Iris pigment epithelial cell (primary cell): ENCODE measurements around the gene SNRPA1.

Experiments used
- DNase-seq: peaks from one replicate; pipeline ENCODE4 v3.0.0-alpha.2; 2011; ENCODE audit warnings: low read depth

Gene SNRPA1

DNA sequence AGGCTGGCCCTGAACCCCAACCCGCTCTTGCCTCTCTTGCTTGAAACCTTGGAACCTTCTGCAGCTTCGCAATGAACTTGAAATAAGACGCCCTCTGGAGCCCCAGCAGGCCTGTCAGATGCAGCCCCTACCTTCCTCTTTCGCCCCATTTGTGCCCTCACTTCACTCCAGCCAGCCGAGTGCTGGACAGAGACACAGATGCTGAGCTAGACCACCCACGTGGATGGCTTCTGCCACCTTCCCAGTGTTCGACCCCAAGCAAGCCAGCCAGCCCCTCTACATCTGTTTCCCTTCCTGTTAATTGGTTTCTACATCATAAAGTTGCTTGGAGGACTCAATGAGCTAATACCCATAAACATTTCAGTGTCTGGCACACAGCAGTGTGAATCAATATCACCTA lies 23.8 kb upstream of the SNRPA1 start:
- no peak for DNase-seq

DNA sequence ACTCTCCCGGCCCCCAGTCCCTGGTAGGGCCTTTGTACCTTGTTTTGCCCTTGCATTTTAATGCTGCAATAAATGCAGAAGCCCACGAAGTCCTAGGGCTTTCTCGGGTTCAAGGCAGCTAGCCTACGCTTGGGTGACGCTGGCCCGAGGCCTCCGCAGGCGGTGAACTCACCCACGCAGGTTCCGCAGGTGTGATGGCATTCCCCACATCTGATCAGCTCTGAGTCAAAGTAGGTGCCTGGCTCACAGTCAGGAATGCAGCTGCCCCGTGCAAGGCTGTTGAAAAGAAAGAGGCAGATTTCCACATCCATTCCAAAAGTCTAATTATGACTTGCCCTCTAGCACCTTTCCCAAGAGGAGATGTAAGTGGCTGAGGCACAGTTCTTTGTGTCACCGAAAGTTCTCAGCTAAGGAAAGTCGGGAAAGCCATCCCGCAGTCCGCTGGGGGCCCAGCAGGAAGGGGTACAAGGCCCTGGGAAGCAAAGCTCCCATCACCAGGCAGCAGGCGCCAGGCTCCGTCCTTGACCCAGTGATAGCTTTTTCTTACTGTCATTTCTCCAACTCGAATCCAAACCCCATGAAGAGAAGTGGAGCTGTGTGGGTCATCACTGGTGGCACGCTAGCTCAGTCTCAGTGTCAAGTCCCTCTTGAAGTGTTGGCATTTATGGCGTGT lies 23.2 kb upstream of the SNRPA1 start:
- DNase-seq = no peak

DNA sequence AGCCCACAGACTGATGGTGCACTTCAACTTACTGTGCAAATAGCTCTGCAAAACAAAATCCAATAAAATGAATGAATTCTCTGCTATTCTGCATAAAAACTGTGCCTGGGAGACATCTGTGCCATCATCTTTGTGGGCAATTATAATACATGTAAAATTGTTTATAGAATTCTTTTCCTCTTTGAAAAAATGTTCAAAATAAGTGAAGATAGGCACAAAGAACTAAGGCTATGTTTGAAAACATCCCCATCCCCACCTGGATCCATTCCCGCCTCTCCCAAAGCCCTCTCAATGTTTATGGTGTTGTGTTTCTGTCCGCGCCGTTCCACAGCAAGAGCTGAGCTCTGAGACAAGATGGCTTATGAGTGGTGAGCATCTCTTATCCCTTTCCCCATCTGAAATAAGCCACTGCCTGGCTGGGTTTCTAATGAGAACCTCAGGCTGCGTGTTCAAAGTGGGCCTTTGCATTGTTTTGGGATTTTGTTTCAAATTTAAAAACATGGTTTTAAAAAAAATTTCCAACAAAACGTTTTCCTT lies 22.4 kb upstream of the SNRPA1 start:
- no peak for DNase-seq

DNA sequence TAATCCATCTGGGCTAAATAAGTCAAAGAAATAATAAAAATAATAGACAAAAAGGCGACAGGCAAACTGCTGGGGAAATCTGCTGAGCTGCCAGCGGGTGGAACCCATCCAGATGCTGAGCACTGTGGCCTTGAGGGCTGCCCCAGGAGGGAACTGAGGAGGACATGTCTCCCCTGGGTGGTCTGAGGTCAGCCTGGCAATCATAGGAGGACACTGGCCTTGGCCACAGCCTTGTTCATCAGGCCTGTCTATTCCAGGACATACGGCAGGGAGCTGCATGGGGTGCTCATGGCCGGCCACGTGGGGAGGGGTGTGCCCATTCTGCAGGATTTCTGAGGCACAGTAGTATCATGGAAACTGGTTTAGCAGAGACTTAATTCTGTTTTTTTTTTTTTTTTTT lies 21.5 kb upstream of the SNRPA1 start:
- no peak for DNase-seq

DNA sequence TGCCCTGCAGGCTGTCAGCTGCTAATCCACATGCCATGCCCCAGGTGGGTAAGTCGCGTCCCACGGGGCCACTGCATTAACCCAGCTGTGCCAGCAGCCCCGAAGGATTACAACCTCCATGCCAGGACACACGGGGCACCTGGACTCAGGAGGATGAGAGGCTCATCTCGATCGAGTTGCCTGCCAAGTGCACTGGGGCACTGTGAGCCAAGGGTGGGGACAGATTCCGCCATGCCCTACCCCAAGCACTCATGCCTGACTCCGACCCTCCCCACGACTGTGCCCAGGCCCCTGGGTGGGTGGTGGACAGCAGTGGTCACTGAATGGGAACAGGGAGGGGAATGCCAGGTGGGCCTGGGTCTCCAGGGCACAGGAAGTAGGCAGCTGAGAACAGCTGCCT lies 20.7 kb upstream of the SNRPA1 start:
- DNase-seq = no peak

DNA sequence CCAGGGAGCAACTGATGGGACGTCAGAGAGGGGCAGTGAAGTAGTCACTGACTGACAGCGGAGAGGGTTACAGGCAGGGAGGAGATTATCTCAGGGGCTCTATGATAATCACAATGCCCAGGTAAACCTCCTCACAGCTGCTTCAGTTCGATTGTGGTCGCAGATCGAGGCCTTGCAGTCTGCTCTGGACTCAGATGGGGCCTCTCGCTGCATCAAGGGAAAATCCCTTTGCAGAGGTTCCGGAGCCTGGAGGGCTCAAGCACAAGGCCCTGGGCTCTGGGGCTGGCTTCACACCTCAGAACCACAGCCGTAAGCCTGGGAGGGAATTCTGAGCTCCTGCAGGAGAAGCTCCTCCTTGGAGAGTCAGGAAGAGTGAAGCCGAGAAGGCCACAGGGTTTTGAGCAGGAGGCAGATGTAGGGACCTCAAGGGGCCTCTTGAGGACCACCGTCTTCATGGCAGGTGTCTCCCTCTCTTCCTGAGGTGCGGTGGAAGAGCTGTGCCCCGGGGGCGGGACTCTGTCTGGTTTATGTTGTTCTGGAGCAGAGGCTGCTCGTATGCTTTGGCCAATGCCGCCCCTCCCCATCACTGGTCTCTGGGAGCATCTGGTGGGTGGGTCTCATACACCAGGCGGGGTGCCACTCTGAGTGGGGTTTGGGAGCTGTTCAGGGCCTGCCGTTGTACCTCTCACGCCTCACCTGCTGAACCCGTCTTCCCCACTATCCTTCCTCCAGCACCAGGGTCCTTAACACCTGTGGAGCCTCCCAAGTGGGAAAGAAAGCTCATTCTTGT lies 19.5 kb upstream of the SNRPA1 start:
- no peak for DNase-seq

DNA sequence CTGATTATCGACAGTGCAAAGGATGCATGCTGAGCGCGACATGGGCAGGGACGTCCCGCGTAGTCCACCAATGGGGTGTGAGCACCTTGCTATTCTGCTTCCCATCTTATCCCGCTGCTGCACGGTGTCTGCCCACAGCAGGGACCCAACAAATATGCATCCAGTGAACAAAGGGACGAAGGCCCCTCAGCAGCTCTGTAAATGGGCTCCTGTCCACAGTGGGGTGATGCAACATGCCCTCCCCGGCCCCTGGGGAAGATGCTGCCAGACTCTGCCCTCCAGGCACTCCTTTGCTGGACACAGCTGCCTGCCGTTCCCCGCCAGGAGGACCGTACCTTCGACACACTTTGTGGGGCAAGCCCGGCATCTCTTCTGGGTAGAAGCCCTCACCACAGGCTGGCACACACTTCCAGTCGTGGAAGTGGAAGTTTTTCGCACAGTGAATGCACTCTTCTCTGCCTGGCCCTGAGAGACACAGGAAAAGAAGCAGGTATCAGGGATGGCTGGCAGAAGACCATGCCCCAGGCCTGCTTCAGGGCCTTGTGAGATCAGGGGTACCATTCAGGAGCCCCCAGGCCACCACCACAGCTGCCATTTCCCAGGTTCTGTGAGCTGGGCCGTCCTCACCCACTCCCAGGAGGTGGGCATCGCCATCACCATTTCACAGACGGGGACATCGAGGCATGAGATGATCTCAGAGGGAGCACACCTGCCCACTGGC lies 18.2 kb upstream of the SNRPA1 start:
- DNase-seq = no peak

DNA sequence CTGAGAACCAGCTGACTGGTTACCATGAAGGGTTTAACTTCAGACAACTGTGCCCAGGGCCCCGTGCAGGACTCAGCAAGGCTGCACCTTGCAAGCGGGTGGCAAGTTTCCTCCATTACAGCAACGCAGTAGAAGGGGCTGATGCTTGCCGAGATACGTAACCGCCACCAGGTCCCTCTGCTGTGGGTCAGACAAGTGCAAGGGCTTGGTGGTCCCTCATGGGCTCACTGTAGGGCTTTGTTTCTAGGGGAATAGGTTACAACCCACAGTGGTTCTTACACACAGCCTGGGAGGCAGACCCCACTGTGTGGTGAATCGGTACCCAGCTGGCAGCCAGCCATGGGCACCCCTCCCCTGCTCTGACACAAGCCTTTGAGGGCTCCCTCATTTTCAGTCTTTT lies 15.5 kb upstream of the SNRPA1 start:
- DNase-seq = no peak

DNA sequence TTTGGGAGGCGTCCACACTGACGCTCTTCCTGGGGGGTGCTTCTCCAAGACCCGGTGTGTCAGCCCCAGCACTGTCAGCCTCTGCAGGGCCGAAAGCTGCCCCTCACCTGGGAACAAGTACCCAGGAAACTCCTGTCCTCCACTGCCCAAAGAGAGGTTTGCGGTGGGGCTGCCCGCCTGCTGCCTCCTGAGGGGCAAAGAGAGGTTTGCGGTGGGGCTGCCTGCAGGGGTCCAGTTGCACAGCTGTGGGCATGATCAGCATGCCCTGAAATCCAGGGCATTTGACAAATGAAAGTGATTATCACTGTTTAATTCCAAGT lies 15.1 kb upstream of the SNRPA1 start:
- DNase-seq = no peak

DNA sequence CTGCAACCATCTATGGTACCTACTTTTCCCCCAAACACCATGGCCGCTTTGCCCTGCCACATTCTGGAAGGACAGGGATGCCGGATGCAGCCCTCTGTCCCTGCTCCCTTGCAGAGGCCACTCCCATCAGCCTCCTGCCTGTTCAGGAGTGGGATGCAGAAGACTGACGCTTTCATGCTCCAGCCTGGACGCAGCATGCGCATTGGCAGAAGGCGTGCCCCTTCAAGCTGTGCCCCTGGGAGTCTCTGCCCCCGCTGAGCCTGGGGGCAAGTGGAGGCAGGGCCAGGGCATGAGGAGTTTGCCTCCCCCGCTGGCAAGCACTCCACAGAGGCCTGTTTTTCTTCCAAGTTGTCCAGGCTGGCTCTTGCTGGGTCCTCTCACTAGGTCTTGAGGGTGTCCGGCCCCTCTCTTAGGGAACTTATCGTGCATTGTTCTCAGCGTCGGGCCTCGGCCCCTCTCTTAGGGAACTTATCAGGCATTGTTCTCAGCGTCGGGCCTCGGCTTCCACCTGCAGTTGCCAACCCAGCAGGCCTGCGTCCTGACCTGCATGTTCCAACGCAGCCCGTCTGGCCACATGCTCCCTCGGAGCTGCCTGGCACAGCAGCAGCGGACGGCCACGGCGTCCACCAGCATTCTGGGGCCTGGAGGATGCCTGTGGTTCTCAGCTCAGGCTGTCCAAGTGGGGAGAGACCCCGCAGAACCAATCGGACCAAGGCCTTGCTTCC lies 14.6 kb upstream of the SNRPA1 start:
- no peak for DNase-seq

DNA sequence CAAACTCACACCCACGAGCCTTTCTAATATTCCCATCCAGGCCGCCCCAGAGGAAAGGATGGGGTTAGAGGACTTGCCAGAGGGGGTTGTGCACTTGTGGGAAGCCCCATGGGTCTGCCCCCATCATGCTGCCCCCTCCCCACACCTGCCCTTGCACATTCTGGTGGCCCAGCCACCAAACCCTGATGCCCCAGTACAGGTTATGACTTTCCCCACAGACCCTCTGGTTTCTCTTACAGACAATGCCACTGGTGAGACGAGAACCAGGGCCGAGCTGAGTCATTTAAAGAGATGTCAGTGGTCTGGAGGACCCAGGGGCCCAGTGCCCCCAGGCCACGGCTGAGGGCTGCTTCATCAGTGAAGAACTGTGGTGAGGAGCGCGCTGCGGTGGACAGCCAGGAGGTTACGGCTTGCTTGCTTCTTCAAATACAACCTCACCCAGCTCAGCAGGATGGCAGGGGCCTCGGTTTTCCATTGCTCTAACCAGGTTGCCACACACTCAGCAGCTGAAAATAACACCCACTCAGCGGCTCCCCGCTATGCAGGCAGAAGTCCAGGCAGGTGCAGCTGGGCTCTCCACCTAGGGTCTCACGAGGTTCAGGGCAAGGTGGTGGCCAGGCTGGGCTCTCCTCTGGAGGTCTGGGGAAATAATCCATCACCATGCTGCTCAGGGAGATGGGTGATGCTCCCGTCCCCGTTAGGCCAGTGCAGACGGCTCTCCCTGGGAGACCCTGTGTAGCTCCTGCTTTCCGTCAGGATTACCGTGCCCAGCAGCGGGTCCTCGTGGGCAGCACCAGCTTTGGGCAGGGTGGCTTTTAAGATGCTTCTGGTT lies 13.8 kb upstream of the SNRPA1 start:
- no peak for DNase-seq

DNA sequence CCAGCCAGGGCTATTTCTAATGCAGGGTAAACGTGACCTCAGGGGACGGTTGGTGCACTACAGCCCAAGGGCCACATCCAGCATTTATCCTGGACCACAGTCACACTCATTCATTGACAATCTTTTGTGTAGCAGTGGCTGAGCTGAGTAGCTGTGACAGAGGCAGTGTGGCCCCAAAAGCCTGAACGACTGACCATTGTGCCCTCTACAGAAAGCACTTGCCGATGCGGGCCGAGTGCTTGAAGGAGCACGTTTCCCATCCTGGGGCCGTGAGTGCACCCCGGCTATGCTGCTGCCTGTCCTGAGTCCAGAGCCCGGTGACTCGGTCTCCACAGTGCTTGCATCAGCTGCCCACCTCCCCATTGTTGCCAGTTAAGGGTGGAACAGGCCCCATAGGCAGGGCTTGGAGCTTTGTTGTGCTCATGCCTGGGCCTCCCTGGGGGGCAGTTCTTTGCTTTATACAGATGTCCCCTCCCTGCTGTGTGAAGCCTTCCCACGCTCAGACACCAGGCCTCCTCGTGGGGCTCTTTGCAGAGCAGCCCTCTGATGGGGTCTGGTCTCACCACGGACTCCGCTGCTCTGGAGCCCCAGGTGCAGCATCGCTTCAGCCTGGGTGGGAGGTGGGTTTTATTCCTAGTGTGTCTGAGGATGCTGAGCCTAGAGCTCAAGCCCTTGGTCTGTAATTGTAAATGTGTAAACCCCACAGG lies 13.0 kb upstream of the SNRPA1 start:
- no peak for DNase-seq

DNA sequence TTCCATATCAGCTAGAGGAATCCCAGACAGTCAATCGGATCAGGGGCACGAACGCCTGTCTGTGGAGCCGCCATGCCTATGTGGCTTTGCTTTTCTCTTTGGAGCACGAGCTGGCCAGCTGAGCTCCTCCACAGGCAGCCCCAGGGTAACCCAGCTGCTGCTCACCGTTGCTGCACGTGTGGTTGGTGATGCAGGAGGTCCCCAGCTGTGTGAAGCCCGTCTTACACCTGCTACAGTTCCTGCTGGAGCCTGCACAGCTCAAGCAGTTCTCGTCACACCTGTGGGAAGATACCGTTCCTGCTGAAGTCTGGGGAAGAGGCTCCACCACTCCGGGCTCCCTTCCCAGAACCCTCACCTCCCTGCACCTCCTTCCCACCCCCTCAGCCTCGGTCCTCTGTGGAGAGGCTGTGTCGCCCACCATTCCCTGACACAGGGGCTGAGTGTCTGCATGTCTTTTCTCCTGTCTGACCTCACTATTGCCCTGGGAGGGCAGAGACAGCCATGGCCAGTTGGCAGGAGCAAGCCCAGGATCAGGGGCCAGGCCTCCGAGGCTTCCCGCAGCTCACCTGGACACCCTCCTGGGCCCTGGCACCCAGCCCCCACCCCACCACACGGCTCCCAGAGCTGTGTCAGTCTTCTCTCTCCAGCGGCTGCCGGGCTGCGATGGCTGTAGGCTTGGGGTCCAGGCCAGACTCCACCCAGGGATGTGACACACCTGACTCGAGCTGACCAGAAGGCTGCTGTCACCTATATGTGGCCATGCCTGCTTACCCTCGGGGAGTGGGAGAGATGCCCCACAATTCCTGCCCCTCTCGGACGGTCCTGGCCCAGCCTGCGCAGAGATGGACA lies 12.2 kb upstream of the SNRPA1 start:
- DNase-seq = no peak

DNA sequence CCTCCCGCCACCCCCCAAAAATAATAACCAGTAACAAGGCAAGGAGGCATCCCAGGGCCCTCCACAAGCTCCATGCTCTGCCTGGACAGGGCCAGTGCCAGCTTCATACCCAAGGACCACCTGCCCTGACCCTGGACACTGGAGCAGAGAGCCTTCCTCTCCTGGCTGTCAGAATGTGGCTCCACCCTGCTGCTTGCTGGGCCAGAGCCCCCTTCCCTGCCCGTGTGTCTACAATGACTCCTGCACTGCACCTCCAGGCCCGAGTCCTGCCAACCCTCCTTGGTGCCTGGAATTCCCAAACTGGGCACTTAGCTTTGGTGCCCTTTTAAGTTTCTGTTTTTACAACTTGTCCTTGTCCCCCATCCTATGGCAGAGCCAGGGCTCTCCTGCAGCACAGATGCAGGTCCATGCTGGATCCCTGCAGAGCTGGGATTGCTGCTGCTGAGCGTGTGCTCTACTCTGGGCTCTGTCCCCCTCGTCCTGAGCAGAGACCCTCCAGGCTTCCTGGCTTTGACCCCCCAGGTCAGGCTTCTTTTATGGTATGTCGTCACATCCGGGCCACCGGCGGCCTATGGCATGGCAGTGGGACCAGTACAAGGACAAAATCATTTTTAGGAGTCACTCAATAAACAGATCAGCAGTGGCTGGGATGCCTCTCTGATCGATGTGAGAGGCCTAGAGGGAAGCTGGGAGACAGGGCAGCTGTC lies 11.4 kb upstream of the SNRPA1 start:
- DNase-seq = no peak

DNA sequence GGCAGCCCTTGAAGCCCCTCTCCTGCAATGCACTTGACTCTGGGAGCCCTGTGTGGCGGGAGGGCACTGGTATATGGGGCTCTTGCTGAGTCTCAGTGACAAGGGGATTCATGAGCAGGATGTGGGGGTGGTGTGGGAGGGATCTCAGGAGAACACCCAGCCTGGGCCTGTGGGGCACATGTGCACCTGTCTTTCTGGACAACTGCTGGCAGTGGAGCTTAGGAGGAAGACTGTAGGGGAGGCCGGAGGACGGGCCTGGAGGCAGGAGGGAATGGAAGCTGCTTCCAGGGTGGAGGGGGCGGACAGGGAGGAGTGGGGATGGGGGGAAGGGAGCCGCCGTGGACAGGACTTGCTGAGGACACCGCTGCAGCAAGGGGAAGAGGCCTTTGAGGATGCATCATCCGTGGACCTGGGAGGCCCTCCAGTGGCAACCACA lies 10.8 kb upstream of the SNRPA1 start:
- no peak for DNase-seq

DNA sequence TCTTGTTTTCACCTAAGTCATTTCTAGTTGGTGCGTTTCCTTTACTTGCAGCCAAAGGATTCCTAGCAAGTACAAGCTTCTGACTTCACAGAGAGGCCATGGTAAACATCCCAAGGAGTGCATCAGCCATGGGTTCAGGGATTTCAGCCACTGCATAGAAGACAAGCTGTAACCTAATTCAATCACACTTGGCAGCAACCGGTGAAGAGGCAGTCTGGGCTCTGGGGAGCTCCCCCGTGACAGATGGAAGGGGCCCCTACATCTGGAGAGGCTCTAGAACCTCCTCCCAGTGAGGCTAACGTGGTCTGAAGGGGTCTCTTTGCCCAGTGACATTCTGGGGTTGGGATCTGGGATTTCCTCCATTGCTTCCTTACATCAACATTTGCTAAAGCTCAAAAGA lies 8.4 kb upstream of the SNRPA1 start:
- no peak for DNase-seq

DNA sequence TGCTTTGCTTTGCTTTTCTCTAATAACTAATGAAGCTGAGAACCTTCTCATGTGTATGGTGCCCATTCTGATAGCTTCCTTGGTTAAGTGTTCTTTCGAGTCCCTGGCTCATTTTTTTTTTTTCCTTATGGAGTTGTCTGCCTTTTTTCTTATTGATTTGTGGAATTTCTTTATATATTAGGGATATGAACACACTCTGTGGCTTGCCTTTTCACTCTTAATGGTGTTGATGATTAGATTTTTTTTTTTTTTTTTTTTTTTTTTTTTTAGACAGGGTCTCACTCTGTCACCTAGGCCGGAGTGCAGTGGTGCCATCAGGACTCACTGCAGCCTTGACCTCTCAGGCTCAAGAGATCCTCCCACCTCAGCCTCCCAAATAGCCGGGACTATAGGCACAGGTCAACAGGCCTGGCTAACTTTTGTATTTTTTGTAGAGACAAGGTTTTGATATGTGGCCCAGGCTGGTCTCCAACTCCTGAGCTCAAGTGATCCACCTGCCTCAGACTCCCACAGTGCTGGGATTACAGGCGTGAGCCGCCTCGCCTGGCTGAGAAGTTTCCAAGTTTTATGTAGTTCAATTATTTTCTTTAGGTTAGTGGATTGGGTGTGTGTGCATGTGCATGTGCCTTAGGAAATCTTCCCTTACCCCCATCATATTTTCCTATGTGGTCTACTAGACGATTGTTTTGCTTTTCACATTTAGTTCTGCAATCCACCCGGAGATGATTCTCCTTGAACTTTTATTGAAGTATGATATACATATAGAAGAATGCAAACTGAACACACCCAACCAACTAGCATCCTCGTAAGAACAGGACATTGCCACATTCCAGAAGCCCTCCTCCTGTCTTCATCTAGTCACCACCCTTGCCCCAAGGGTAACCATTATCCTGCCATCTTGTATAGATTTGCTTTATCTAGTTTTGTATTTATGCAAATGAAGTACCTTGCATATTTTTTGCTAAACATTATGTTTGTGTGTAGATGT lies 1.7 kb upstream of the SNRPA1 start:
- peak; percentile 66 for DNase-seq

DNA sequence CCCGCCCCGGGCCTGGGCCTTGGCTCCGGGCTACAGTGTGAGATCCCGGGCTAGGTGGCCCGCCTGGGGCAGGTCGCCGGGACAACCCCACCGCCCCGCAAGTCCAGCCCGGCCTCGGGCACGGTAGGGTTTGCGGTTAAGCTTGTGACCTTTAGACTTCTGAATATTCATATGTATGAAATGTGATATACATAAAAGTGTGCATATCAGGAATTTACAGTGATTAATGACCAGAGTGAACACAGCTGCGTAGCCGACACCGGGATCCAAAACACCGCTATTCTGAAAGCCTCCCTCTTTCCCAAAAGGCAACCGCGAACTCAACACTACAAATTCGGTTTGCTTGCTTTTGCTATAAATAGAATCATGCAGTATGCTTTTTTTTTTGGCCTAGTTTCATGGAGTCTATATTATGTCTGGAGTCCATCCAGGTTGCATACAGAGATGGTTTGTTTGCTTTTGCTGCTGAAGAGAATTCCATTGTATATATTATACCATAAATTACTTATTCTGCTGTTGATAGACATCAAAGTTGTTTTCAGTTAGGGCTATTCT lies 636 bp upstream of the SNRPA1 start:
- peak; percentile 42 for DNase-seq
